Testis (tissue), 2 donors: Measurements from ENCODE around the gene OR11G2.

Experiments
- POLR2A ChIP-seq: fragments of 450-650 bp; IDR thresholded peaks from one replicate; pipeline ENCODE4 v1.6.1; 2017; ENCODE audit warnings: antibody characterized with exemption, mild to moderate bottlenecking, moderate library complexity
- TF ChIP-seq, protein P1 (sequence below), 3 experiments: fragments of 450-650 bp in 2 of 3; fragments of 200-600 bp in 1 of 3; sonication (generic) in 1 of 3; IDR thresholded peaks; one replicate each; pipeline ENCODE4 v1.5.1; 2016 to 2019; ENCODE audit warnings: antibody characterized with exemption in 3 of 3, mild to moderate bottlenecking in 2 of 3, moderate library complexity in 1 of 3

- TF ChIP-seq, protein P1, sequence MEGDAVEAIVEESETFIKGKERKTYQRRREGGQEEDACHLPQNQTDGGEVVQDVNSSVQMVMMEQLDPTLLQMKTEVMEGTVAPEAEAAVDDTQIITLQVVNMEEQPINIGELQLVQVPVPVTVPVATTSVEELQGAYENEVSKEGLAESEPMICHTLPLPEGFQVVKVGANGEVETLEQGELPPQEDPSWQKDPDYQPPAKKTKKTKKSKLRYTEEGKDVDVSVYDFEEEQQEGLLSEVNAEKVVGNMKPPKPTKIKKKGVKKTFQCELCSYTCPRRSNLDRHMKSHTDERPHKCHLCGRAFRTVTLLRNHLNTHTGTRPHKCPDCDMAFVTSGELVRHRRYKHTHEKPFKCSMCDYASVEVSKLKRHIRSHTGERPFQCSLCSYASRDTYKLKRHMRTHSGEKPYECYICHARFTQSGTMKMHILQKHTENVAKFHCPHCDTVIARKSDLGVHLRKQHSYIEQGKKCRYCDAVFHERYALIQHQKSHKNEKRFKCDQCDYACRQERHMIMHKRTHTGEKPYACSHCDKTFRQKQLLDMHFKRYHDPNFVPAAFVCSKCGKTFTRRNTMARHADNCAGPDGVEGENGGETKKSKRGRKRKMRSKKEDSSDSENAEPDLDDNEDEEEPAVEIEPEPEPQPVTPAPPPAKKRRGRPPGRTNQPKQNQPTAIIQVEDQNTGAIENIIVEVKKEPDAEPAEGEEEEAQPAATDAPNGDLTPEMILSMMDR (IDR thresholded peaks at IDR 0.05): no peak
- TF ChIP-seq POLR2A: no peak
Observed at GRCh38 chr14:20177433-20177974, 13.2 kb upstream of the OR11G2 start.
